ENCODE data around the gene IGFN1.

DNA sequence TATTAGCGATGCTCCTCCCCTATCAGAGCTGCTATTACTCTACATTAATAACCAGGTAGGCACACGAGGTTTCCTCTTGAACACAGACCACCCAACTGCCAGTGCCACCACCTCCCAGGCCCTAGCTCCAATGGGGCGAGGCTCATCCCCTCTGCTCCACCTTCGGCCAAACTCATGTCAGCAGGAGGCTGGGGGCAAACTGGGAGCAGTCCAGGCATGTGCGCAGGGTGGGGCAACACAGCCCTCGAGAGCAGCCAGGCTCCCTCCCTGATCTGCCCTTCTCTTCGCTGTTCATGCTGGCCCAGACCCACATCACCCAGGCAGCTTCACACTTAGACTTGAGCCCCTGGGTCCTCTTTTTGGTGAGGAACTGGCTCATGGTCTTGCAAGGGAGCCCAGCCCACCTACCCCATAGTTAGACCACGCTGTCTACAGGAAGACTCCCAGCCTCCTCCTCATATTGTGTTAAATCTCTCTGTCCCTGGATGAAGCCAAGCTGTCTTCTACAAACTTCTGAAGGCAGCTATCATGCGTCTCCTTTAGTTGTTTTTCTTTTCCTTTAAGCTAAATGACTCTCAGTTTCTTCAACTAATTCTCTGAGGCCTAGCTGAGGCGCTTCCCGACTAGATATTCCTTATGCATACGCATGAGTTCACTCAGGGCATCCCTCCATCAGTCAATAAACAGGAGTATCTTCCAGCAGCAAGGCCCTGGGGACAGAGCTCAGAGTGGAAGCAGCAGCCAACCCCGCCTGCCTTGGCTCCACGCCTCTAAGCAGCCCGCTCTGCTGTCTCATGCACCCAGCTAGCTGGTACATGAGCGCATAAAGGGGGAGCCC is 48.4 kb upstream of the IGFN1 start:
- TF ChIP-seq CTCF (IDR thresholded peaks at IDR 0.05) = no peak
- TF ChIP-seq POLR2AphosphoS5 (IDR thresholded peaks at IDR 0.05) = no peak
- TF ChIP-seq POLR2A (IDR thresholded peaks at IDR 0.05) = no peak
